ENCODE measurements around the gene MRPS7. TPM values are rescaled to one million over a fixed set of nuclear protein-coding genes. Genes with fewer than 3 reads are reported as not detected.

The MRPS7 gene
- total and polyA plus RNA-seq, 7 experiments from 2014 or later: 29.2 to 135 (median 39.3) TPM

GRCh38 chr17:75301502-75302206 lies 40.0 kb downstream of the MRPS7 start:
- H3K27ac ChIP-seq (ENCODE audit: low read depth, low read length): no peak overlapping the region
- H3K27me3 Mint-ChIP-seq: no peaks in the 10 kb centered on the region
- no peaks in the 10 kb centered on the region for H3K9me3 Mint-ChIP-seq
- no peaks in the 10 kb centered on the region for H3K9me3 ChIP-seq (ENCODE audit: control insufficient read depth in 2 of 3, low read length in 3 of 3)
- no peaks in the 10 kb centered on the region for H3K27me3 ChIP-seq (ENCODE audit: control insufficient read depth in 2 of 2, insufficient read depth in 2 of 2, low read length in 2 of 2)
- no peak overlapping the region for H3K27ac Mint-ChIP-seq
- no peaks in the 10 kb centered on the region for H3K36me3 ChIP-seq (ENCODE audit: control insufficient read depth in 2 of 3, insufficient read depth in 3 of 3, low read length in 3 of 3)
- ATAC-seq: peak; percentile 55
- H3K4me3 ChIP-seq (ENCODE audit: low read length): no peak overlapping the region
- DNase-seq: no peak
- H3K4me3 Mint-ChIP-seq: no peak overlapping the region
- peaks cover 0 to 11% (median 0%) of the 10 kb centered on the region in 7 donors for H3K4me1 Mint-ChIP-seq
- ChIA-PET CTCF (interaction anchor here (0.7 to 1.0 kb wide), 2 partner anchors 11 to 184 kb away, joined by 3 read pairs; no protein-coding TSS in a partner anchor), POLR2A (interaction anchor here (0.6 kb wide), 1 partner anchor 467 kb away, joined by 3 read pairs; no protein-coding TSS in a partner anchor)
- intact Hi-C loops (cut with micrococcal nuclease): no loop called here
- H3K36me3 Mint-ChIP-seq: peaks cover 0 to 4% (median 0%) of the 10 kb centered on the region in 5 donors
- no peaks in the 10 kb centered on the region for H3K4me1 ChIP-seq (ENCODE audit: control insufficient read depth in 2 of 2, insufficient read depth in 2 of 2, low read length in 2 of 2)

- Mint-ChIP-seq H3K27ac (peak overlapping the region in 1 of 9 donors; percentile 82), H3K36me3 (no peaks in the 10 kb centered on the region), H3K9me3 (no peaks in the 10 kb centered on the region), H3K27me3 (no peaks in the 10 kb centered on the region), H3K4me1 (peaks cover 4 to 14% (median 8%) of the 10 kb centered on the region in 7 donors), H3K4me3 (peak overlapping the region in 1 of 10 donors; percentile 37)
- Histone ChIP-seq H3K36me3 (ENCODE audit: control insufficient read depth in 2 of 3, insufficient read depth in 3 of 3, low read length in 3 of 3) (no peaks in the 10 kb centered on the region), H3K9me3 (ENCODE audit: control insufficient read depth in 2 of 3, low read length in 3 of 3) (no peaks in the 10 kb centered on the region), H3K4me3 (ENCODE audit: low read length) (no peak overlapping the region), H3K4me1 (ENCODE audit: control insufficient read depth in 2 of 2, insufficient read depth in 2 of 2, low read length in 2 of 2) (peaks cover 0 to 13% of the 10 kb centered on the region in 2 donors), H3K27me3 (ENCODE audit: control insufficient read depth in 2 of 2, insufficient read depth in 2 of 2, low read length in 2 of 2) (no peaks in the 10 kb centered on the region), H3K27ac (ENCODE audit: low read depth, low read length) (no peak overlapping the region)
- ATAC-seq (no peak), DNase-seq (no peak)
- POLR2A ChIA-PET: no interaction called here
- CTCF ChIA-PET: interaction anchor here (0.8 to 1.9 kb wide), 3 partner anchors 14 to 106 kb away, joined by 3 to 6 read pairs (median 4); no protein-coding TSS in a partner anchor
- intact Hi-C loops (cut with micrococcal nuclease): no loop called here
Measured at GRCh38 chr17:75307957-75308731, 46.5 kb downstream of the MRPS7 start.

DNA sequence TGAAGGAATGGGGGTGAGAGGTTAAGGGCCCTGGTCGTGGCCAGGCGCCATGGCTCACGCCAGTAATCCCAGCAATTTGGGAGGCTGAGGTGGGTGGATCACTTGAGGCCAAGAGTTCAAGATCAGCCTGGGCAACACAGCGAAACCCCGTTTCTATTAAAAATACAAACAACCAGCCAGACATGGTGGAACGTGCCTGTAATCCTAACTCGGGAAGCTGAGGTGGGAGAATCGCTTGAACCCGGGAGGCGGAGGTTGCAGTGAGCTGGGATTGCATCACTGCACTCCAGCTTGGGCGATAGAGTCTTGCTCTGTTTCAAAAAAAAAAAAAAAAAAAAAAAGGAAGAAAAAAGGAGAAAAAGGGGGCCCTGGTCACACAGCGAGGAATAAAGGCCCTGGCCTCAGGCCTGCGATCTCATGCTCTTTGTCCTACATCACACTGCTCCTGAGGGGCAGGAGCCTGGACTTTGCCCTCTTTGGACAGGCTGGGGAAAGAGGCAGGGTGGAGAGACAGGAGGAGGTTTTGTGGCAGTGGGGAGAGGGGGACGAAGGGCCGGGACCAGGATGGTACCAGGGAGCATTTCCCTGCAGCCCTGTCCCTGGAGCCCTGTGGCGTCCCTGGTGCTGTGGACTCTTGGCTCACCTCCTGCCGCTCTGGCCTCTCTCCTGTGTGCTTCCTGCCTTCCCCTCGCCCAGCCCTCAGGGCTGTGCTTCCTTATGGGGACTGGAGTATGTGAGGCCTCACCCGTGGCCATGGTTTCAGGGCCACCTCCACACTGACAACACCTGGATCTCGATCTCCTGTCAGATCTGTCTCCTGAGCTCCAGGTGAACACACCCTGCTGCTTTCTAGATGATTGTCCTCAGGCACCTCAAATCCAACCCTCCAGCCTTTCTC lies 47.3 kb downstream of the MRPS7 start:
- Histone ChIP-seq H3K36me3 (ENCODE audit: control insufficient read depth in 2 of 3, insufficient read depth in 3 of 3, low read length in 3 of 3) (no peaks in the 10 kb centered on the region), H3K9me3 (ENCODE audit: control insufficient read depth in 2 of 3, low read length in 3 of 3) (no peaks in the 10 kb centered on the region), H3K27ac (ENCODE audit: low read depth, low read length) (no peak overlapping the region), H3K27me3 (ENCODE audit: control insufficient read depth in 2 of 2, insufficient read depth in 2 of 2, low read length in 2 of 2) (no peaks in the 10 kb centered on the region), H3K4me1 (ENCODE audit: control insufficient read depth in 2 of 2, insufficient read depth in 2 of 2, low read length in 2 of 2) (peaks cover 0 to 13% of the 10 kb centered on the region in 2 donors), H3K4me3 (ENCODE audit: low read length) (no peak overlapping the region)
- ChIA-PET CTCF (interaction anchor here (1.9 kb wide), 1 partner anchor 13 kb away, joined by 6 read pairs; no protein-coding TSS in a partner anchor), POLR2A (no interaction called here)
- ATAC-seq: peak; percentile 46
- intact Hi-C loops (cut with micrococcal nuclease): no loop called here
- H3K27me3 Mint-ChIP-seq: no peaks in the 10 kb centered on the region
- DNase-seq: no peak
- H3K9me3 Mint-ChIP-seq: no peaks in the 10 kb centered on the region
- peaks cover 0 to 2% (median 0%) of the 10 kb centered on the region in 5 donors for H3K36me3 Mint-ChIP-seq
- no peak overlapping the region for H3K4me3 Mint-ChIP-seq
- peaks cover 4 to 20% (median 8%) of the 10 kb centered on the region in 7 donors for H3K4me1 Mint-ChIP-seq
- peak overlapping the region in 1 of 9 donors; percentile 52 for H3K27ac Mint-ChIP-seq

GRCh38 chr17:75313941-75314551 lies 52.4 kb downstream of the MRPS7 start:
- Histone ChIP-seq H3K36me3 (ENCODE audit: control insufficient read depth in 2 of 3, insufficient read depth in 3 of 3, low read length in 3 of 3) (peaks cover 0 to 20% (median 0%) of the 10 kb centered on the region in 3 experiments), H3K4me1 (ENCODE audit: control insufficient read depth in 2 of 2, insufficient read depth in 2 of 2, low read length in 2 of 2) (peaks cover 0 to 13% of the 10 kb centered on the region in 2 donors), H3K27ac (ENCODE audit: low read depth, low read length) (no peak overlapping the region), H3K27me3 (ENCODE audit: control insufficient read depth in 2 of 2, insufficient read depth in 2 of 2, low read length in 2 of 2) (no peaks in the 10 kb centered on the region), H3K4me3 (ENCODE audit: low read length) (no peak overlapping the region), H3K9me3 (ENCODE audit: control insufficient read depth in 2 of 3, low read length in 3 of 3) (no peaks in the 10 kb centered on the region)
- Mint-ChIP-seq H3K4me3 (peak overlapping the region in 3 of 10 donors; percentile 20 to 38 (median 25)), H3K9me3 (no peaks in the 10 kb centered on the region), H3K27ac (peak overlapping the region in 8 of 9 donors; percentile 44 to 81 (median 74)), H3K27me3 (no peaks in the 10 kb centered on the region), H3K36me3 (peaks cover 0 to 4% (median 0%) of the 10 kb centered on the region in 5 donors), H3K4me1 (peaks cover 4 to 22% (median 8%) of the 10 kb centered on the region in 7 donors)
- ATAC-seq (peak; percentile 64), DNase-seq (no peak)
- ChIA-PET POLR2A (no interaction called here), CTCF (no interaction called here)
- intact Hi-C loops (cut with micrococcal nuclease): no loop called here

GRCh38 chr17:75315541-75316243 lies 54.0 kb downstream of the MRPS7 start:
- peak; percentile 47 for ATAC-seq
- Histone ChIP-seq H3K9me3 (ENCODE audit: control insufficient read depth in 2 of 3, low read length in 3 of 3) (no peaks in the 10 kb centered on the region), H3K4me1 (ENCODE audit: control insufficient read depth in 2 of 2, insufficient read depth in 2 of 2, low read length in 2 of 2) (peaks cover 0 to 13% of the 10 kb centered on the region in 2 donors), H3K27me3 (ENCODE audit: control insufficient read depth in 2 of 2, insufficient read depth in 2 of 2, low read length in 2 of 2) (no peaks in the 10 kb centered on the region), H3K27ac (ENCODE audit: low read depth, low read length) (no peak overlapping the region), H3K36me3 (ENCODE audit: control insufficient read depth in 2 of 3, insufficient read depth in 3 of 3, low read length in 3 of 3) (peaks cover 4 to 36% (median 8%) of the 10 kb centered on the region in 3 experiments), H3K4me3 (ENCODE audit: low read length) (no peak overlapping the region)
- Mint-ChIP-seq H3K9me3 (no peaks in the 10 kb centered on the region), H3K27me3 (no peaks in the 10 kb centered on the region), H3K4me3 (no peak overlapping the region), H3K36me3 (peaks cover 0 to 15% (median 10%) of the 10 kb centered on the region in 5 donors), H3K4me1 (peaks cover 2 to 20% (median 8%) of the 10 kb centered on the region in 7 donors), H3K27ac (peak overlapping the region in 2 of 9 donors; percentile 54 to 78)
- ChIA-PET CTCF (interaction anchor here (0.6 kb wide), 1 partner anchor 110 kb away, joined by 4 read pairs; no protein-coding TSS in a partner anchor), POLR2A (interaction anchor here (1.0 kb wide), 1 partner anchor 44 kb away, joined by 3 read pairs; the partner anchor contains the start of gene MIF4GD)
- DNase-seq: no peak
- intact Hi-C loops (cut with micrococcal nuclease): no loop called here
